Uterus (tissue), 2 donors: ENCODE measurements around the gene HOMEZ.

ENCODE experiments used
- POLR2A ChIP-seq, 2 donors: fragments of 450-650 bp; IDR thresholded peaks; one replicate each; pipeline ENCODE4 v1.6.1; 2016; ENCODE audit warnings: antibody characterized with exemption in 2 of 2, mild to moderate bottlenecking in 1 of 2, moderate library complexity in 1 of 2
- TF ChIP-seq, protein P1 (sequence below), 4 experiments: fragments of 200-600 bp in 2 of 4; fragments of 450-650 bp in 2 of 4; sonication (generic) in 2 of 4; IDR thresholded peaks; one replicate each; pipeline ENCODE4 v1.5.1; 2016 to 2019; ENCODE audit warnings: antibody characterized with exemption in 4 of 4, mild to moderate bottlenecking in 2 of 4, moderate library complexity in 1 of 4

DNA sequence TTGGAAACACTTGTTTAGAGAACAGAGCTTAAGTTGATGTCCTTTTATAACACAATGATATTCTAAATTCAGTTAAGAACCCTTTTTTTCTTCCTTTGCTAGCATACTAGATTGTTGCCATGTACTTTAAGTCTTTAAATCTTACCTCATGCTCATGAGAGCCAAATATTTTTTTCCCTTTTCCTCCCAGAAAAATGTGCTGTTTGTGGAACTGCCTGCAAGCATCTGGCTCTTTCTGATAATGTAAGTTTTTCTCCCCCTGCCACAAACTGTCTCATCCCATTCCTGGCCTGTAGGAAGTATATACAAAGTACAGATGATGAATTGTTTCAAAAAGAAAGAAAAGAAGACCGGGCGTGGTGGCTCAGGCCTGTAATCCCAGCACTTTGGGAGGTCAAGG is 42.9 kb downstream of the HOMEZ start:
- TF ChIP-seq, protein P1, sequence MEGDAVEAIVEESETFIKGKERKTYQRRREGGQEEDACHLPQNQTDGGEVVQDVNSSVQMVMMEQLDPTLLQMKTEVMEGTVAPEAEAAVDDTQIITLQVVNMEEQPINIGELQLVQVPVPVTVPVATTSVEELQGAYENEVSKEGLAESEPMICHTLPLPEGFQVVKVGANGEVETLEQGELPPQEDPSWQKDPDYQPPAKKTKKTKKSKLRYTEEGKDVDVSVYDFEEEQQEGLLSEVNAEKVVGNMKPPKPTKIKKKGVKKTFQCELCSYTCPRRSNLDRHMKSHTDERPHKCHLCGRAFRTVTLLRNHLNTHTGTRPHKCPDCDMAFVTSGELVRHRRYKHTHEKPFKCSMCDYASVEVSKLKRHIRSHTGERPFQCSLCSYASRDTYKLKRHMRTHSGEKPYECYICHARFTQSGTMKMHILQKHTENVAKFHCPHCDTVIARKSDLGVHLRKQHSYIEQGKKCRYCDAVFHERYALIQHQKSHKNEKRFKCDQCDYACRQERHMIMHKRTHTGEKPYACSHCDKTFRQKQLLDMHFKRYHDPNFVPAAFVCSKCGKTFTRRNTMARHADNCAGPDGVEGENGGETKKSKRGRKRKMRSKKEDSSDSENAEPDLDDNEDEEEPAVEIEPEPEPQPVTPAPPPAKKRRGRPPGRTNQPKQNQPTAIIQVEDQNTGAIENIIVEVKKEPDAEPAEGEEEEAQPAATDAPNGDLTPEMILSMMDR (IDR thresholded peaks at IDR 0.05) = no peak
- no peak for TF ChIP-seq POLR2A (IDR thresholded peaks at IDR 0.05)
